ENCODE measurements around the gene TFG.

The TFG gene

GRCh38 chr3:100759950-100760349, 50.7 kb downstream of the TFG start:
- DNase-seq = no peak

GRCh38 chr3:100760377-100760776, 51.1 kb downstream of the TFG start:
- no peak for DNase-seq

- no peak for DNase-seq
These were observed 52.1 kb downstream of the TFG start for GRCh38 chr3:100761211-100761942.

- peak in 1 of 2 experiments; percentile 22 for DNase-seq
These were observed 52.7 kb downstream of the TFG start for GRCh38 chr3:100761951-100762350.

GRCh38 chr3:100765437-100765975, 56.2 kb downstream of the TFG start:
- DNase-seq = no peak

GRCh38 chr3:100766069-100766468, 56.8 kb downstream of the TFG start:
- no peak for DNase-seq

GRCh38 chr3:100769693-100770092, 60.4 kb downstream of the TFG start:
- DNase-seq = no peak

- no peak for DNase-seq
These were observed 65.9 kb downstream of the TFG start for GRCh38 chr3:100775226-100775625.

- DNase-seq = no peak
These were observed 66.4 kb downstream of the TFG start for GRCh38 chr3:100775669-100776068.

GRCh38 chr3:100776097-100776729, 66.9 kb downstream of the TFG start:
- no peak for DNase-seq

GRCh38 chr3:100776746-100777145, 67.5 kb downstream of the TFG start:
- DNase-seq = no peak

- no peak for DNase-seq
These were observed 68.0 kb downstream of the TFG start for GRCh38 chr3:100777271-100777670.

- DNase-seq = no peak
These were observed 70.2 kb downstream of the TFG start for GRCh38 chr3:100779480-100779879.

GRCh38 chr3:100780071-100780622, 70.9 kb downstream of the TFG start:
- no peak for DNase-seq

GRCh38 chr3:100781301-100781700, 72.0 kb downstream of the TFG start:
- DNase-seq = no peak

- DNase-seq = no peak
These were observed 73.1 kb downstream of the TFG start for GRCh38 chr3:100782348-100782747.

- no peak for DNase-seq
These were observed 73.6 kb downstream of the TFG start for GRCh38 chr3:100782906-100783305.

- DNase-seq = no peak
These were observed 74.3 kb downstream of the TFG start for GRCh38 chr3:100783619-100784018.

GRCh38 chr3:100789579-100789978, 80.3 kb downstream of the TFG start:
- DNase-seq = no peak

- DNase-seq = peak; percentile 68 to 76
These were observed 87.3 kb downstream of the TFG start for GRCh38 chr3:100796556-100796955.

GRCh38 chr3:100798012-100798411, 88.7 kb downstream of the TFG start:
- DNase-seq = no peak
